Measurements from ENCODE around the gene LAMP1. TPM values are rescaled to one million over a fixed set of nuclear protein-coding genes. Genes with fewer than 3 reads are reported as not detected.

The LAMP1 gene
- total and polyA plus RNA-seq, 4 experiments from 2014 or later, result 20.5 to 126 (median 76.9) TPM

DNA sequence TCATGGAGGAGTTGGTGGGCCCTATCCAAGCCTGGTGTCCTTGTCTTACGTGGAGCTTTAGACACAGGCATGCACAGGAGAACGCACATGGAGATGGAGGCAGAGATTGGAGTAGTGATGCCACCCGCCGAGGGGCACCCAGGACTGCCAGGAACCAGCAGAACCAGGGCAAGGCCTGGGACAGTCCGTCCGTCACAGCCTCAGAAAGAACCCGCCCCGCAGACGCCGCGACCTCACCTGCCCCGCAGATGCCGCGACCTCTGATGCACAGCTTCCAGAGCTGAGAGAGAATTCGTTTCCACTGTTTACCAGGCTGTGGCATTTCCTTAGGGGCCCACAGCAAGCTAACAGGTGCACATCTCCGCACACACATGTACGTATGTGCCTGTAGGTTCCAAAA, 51.6 kb downstream of the LAMP1 start:
- no peak overlapping the region for H3K4me3 ChIP-seq (ENCODE audit: low read length in 2 of 2)
- Mint-ChIP-seq H3K4me3 (no peak overlapping the region), H3K9me3 (peaks cover 0 to 13% (median 7%) of the 10 kb centered on the region in 8 donors), H3K27ac (no peak overlapping the region), H3K27me3 (peaks cover 0 to 6% of the 10 kb centered on the region in 2 donors), H3K36me3 (peaks cover 0 to 3% of the 10 kb centered on the region in 2 donors), H3K4me1 (no peaks in the 10 kb centered on the region)
- ChIA-PET POLR2A (ENCODE audit: partially characterized antibody) (no interaction called here), CTCF (ENCODE audit: partially characterized antibody) (no interaction called here)
- no peaks in the 10 kb centered on the region for H3K9me3 ChIP-seq (ENCODE audit: control insufficient read depth in 1 of 2, low read length in 2 of 2)
- H3K27me3 ChIP-seq (ENCODE audit: insufficient read depth, low read length), result no peaks in the 10 kb centered on the region
- H3K4me1 ChIP-seq (ENCODE audit: insufficient read depth, low read length), result no peaks in the 10 kb centered on the region
- H3K36me3 ChIP-seq (ENCODE audit: insufficient read depth, low read length), result no peaks in the 10 kb centered on the region
- no peak overlapping the region for H3K27ac ChIP-seq (ENCODE audit: low read depth, low read length)
- intact Hi-C loops (cut with micrococcal nuclease), result no loop called here
- DNase-seq, result no peak

DNA sequence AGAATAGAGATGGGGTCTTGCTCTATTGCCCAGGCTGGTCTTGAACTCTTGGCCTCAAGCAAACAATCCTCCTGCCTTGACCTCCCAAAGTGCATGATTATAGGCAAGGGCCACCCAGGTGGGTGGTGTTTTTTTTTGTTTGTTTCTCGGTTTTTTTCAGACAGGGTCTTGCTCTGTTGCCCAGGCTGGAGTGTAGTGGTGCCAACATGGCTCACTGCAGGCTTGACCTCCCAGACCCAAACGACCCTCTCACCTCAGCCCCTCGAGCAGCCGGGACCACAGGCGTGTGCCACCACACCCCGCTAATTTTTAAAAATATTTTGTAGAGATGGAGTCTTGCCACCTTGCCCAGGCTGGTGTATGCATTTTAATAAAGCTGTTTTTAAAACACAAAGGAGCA, 52.0 kb downstream of the LAMP1 start:
- intact Hi-C loops (cut with micrococcal nuclease), result no loop called here
- Histone ChIP-seq H3K4me3 (ENCODE audit: low read length in 2 of 2) (no peak overlapping the region), H3K4me1 (ENCODE audit: insufficient read depth, low read length) (no peaks in the 10 kb centered on the region), H3K27me3 (ENCODE audit: insufficient read depth, low read length) (no peaks in the 10 kb centered on the region), H3K36me3 (ENCODE audit: insufficient read depth, low read length) (no peaks in the 10 kb centered on the region), H3K9me3 (ENCODE audit: control insufficient read depth in 1 of 2, low read length in 2 of 2) (no peaks in the 10 kb centered on the region), H3K27ac (ENCODE audit: low read depth, low read length) (no peak overlapping the region)
- no peaks in the 10 kb centered on the region for H3K4me1 Mint-ChIP-seq
- peaks cover 0 to 3% of the 10 kb centered on the region in 2 donors for H3K36me3 Mint-ChIP-seq
- H3K4me3 Mint-ChIP-seq, result no peak overlapping the region
- DNase-seq, result no peak
- H3K27me3 Mint-ChIP-seq, result peaks cover 0 to 6% of the 10 kb centered on the region in 2 donors
- no peak overlapping the region for H3K27ac Mint-ChIP-seq
- ChIA-PET POLR2A (ENCODE audit: partially characterized antibody) (no interaction called here), CTCF (ENCODE audit: partially characterized antibody) (no interaction called here)
- peaks cover 0 to 13% (median 7%) of the 10 kb centered on the region in 8 donors for H3K9me3 Mint-ChIP-seq

DNA sequence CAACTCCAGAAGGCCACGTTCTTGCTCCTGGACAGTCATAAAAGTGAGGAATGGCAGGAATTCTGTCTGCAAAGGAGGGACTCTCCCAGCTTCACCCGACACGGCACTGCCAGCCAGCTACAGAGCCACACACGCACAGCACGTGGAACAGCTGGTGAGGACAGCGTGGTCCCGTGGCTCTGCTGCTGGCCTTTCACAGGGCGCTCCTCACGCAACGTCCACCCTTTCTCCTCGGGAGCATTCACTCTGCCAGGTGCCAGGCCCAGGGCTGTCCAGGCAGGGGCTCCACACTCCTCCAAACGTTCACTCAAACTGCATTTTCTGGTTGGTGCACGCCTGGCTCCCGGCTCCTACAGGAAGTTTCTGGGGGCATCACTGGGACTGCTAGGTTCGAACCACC, 52.5 kb downstream of the LAMP1 start:
- DNase-seq, result no peak
- no peak overlapping the region for H3K4me3 ChIP-seq (ENCODE audit: low read length in 2 of 2)
- POLR2A ChIA-PET (ENCODE audit: partially characterized antibody), result no interaction called here
- CTCF ChIA-PET (ENCODE audit: partially characterized antibody), result no interaction called here
- no peaks in the 10 kb centered on the region for H3K36me3 ChIP-seq (ENCODE audit: insufficient read depth, low read length)
- Mint-ChIP-seq H3K27ac (no peak overlapping the region), H3K27me3 (peaks cover 0 to 6% of the 10 kb centered on the region in 2 donors), H3K36me3 (peaks cover 0 to 3% of the 10 kb centered on the region in 2 donors), H3K4me3 (no peak overlapping the region), H3K9me3 (peaks cover 0 to 13% (median 7%) of the 10 kb centered on the region in 8 donors), H3K4me1 (no peaks in the 10 kb centered on the region)
- no peak overlapping the region for H3K27ac ChIP-seq (ENCODE audit: low read depth, low read length)
- intact Hi-C loops (cut with micrococcal nuclease), result no loop called here
- no peaks in the 10 kb centered on the region for H3K27me3 ChIP-seq (ENCODE audit: insufficient read depth, low read length)
- H3K4me1 ChIP-seq (ENCODE audit: insufficient read depth, low read length), result no peaks in the 10 kb centered on the region
- no peaks in the 10 kb centered on the region for H3K9me3 ChIP-seq (ENCODE audit: control insufficient read depth in 1 of 2, low read length in 2 of 2)

DNA sequence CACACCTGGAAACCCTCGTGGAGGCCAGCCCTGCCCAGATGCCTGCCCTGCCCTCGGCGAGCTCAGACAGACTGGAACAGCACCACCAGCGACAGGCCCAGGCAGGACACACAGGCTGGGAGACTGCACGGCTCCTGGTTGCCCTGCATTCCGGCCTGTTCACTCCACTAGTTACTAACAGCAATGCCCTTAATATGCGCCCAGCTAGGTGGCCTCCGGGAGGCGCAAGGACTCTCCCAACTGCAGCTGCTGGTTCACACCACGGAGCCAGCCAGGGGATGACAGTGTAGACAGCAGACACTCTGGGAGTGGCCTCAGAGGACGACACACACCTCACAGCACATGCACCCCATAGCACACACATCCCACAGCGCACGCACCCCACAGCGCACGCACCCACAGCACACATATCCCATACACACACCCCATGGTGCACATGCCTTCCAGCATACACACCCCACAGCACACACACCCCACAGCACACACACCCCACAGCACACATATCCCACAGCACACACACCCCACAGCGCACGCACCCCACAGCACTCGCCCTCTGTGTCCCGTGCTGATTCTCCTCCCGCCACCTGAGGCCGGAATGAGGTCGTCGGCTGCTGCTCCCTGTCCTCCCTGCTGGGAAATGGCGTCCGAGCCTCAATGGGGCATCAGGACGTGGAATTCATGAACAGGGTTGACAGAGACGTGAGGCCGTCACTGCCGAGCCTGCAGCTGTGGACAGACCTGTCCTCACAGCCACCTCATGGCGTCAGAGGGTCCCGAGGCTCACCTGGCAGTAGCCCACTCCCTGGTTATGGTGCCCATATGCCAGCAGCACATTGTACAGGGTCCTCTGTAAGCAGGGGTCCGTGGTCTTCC, 53.3 kb downstream of the LAMP1 start:
- CTCF ChIA-PET (ENCODE audit: partially characterized antibody), result no interaction called here
- DNase-seq, result no peak

DNA sequence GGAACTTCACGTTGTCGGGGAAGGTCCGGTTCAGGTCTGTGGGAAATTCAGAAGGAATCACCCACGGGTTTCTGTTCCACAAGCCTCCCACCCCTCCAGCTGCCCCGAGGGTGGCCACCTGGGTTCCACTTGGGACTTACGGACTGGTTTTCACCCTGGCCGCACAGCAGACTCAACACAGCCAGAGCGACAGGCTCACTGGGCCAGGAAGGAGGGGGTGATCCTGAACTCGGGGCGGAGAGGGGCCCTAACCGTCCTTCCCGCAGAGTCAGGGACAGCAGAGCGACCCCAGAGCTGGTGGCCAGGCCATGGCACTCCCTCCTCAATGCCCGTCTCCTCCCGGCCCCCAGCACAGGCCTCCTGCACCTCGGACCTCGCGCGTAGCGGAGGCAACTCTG, 53.9 kb downstream of the LAMP1 start:
- no peaks in the 10 kb centered on the region for H3K4me1 Mint-ChIP-seq
- Histone ChIP-seq H3K36me3 (ENCODE audit: insufficient read depth, low read length) (no peaks in the 10 kb centered on the region), H3K27me3 (ENCODE audit: insufficient read depth, low read length) (no peaks in the 10 kb centered on the region), H3K4me1 (ENCODE audit: insufficient read depth, low read length) (no peaks in the 10 kb centered on the region), H3K27ac (ENCODE audit: low read depth, low read length) (no peak overlapping the region), H3K4me3 (ENCODE audit: low read length in 2 of 2) (no peak overlapping the region), H3K9me3 (ENCODE audit: control insufficient read depth in 1 of 2, low read length in 2 of 2) (no peaks in the 10 kb centered on the region)
- DNase-seq, result no peak
- H3K9me3 Mint-ChIP-seq, result peaks cover 0 to 4% (median 0%) of the 10 kb centered on the region in 8 donors
- ChIA-PET CTCF (ENCODE audit: partially characterized antibody) (no interaction called here), POLR2A (ENCODE audit: partially characterized antibody) (no interaction called here)
- H3K27ac Mint-ChIP-seq, result no peak overlapping the region
- no peak overlapping the region for H3K4me3 Mint-ChIP-seq
- intact Hi-C loops (cut with micrococcal nuclease), result no loop called here
- H3K27me3 Mint-ChIP-seq, result peaks cover 0 to 3% of the 10 kb centered on the region in 2 donors
- no peaks in the 10 kb centered on the region for H3K36me3 Mint-ChIP-seq

More for the DNA sequence above, 53.3 kb downstream of the LAMP1 start:
- Mint-ChIP-seq H3K36me3 (peaks cover 0 to 3% of the 10 kb centered on the region in 2 donors), H3K27me3 (peaks cover 0 to 6% of the 10 kb centered on the region in 2 donors), H3K4me3 (no peak overlapping the region), H3K27ac (no peak overlapping the region), H3K9me3 (peaks cover 0 to 9% (median 5%) of the 10 kb centered on the region in 8 donors), H3K4me1 (no peaks in the 10 kb centered on the region)
- Histone ChIP-seq H3K27ac (ENCODE audit: low read depth, low read length) (no peak overlapping the region), H3K4me3 (ENCODE audit: low read length in 2 of 2) (no peak overlapping the region), H3K36me3 (ENCODE audit: insufficient read depth, low read length) (no peaks in the 10 kb centered on the region), H3K9me3 (ENCODE audit: control insufficient read depth in 1 of 2, low read length in 2 of 2) (no peaks in the 10 kb centered on the region), H3K27me3 (ENCODE audit: insufficient read depth, low read length) (no peaks in the 10 kb centered on the region), H3K4me1 (ENCODE audit: insufficient read depth, low read length) (no peaks in the 10 kb centered on the region)
- intact Hi-C loops (cut with micrococcal nuclease), result no loop called here
- POLR2A ChIA-PET (ENCODE audit: partially characterized antibody), result no interaction called here

DNA sequence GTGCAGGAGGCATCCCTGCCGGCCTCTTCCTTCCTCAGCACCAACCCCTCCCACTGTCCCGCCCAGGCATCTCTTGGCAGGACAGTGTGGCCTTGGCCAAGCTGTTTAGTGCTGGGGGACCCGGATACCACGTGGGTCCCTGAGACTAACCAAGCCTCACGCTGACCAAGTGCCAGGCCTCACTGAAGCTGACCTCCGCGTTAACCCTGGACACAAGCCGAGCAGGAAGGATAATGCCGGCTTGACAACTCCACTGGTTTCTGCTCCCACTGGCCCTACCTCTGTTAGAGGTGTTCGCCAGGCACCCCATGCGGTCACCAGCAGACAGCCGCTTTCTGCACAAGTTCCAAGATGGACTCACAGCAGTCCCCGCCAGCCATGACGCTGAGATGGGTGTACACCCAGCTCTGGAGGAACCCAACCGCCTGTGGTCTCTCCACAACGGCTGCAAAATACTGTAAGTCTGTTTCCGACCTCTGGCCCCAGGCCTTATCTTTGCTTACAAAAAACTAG, 54.5 kb downstream of the LAMP1 start:
- H3K4me3 Mint-ChIP-seq, result no peak overlapping the region
- Histone ChIP-seq H3K4me3 (ENCODE audit: low read length in 2 of 2) (no peak overlapping the region), H3K27ac (ENCODE audit: low read depth, low read length) (no peak overlapping the region), H3K36me3 (ENCODE audit: insufficient read depth, low read length) (no peaks in the 10 kb centered on the region), H3K4me1 (ENCODE audit: insufficient read depth, low read length) (no peaks in the 10 kb centered on the region), H3K27me3 (ENCODE audit: insufficient read depth, low read length) (no peaks in the 10 kb centered on the region), H3K9me3 (ENCODE audit: control insufficient read depth in 1 of 2, low read length in 2 of 2) (no peaks in the 10 kb centered on the region)
- peaks cover 0 to 3% of the 10 kb centered on the region in 2 donors for H3K27me3 Mint-ChIP-seq
- DNase-seq, result no peak
- H3K9me3 Mint-ChIP-seq, result peaks cover 0 to 4% (median 0%) of the 10 kb centered on the region in 8 donors
- H3K36me3 Mint-ChIP-seq, result no peaks in the 10 kb centered on the region
- H3K27ac Mint-ChIP-seq, result no peak overlapping the region
- no peaks in the 10 kb centered on the region for H3K4me1 Mint-ChIP-seq
- POLR2A ChIA-PET (ENCODE audit: partially characterized antibody), result no interaction called here
- intact Hi-C loops (cut with micrococcal nuclease), result no loop called here
- CTCF ChIA-PET (ENCODE audit: partially characterized antibody), result no interaction called here

DNA sequence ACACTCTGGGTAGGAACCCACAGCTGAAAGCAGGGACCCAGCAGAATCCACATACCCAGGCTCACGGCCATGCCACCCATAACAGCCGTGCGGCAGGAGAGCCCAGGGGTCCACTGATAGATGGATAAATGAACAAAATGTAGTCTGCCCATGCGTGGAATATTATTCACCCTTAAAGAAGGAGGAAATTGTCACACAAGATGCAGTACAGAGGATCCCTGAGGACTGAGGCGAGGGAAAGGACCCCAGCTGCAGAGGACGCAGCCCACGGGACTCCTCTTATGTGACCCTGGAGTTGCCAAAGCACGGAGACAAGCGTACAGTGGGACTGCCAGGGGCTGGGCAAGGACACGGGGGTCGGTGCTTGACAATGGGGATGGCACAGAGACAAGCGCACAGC, 56.2 kb downstream of the LAMP1 start:
- intact Hi-C loops (cut with micrococcal nuclease), result no loop called here
- CTCF ChIA-PET (ENCODE audit: partially characterized antibody), result no interaction called here
- H3K4me1 Mint-ChIP-seq, result no peaks in the 10 kb centered on the region
- H3K4me1 ChIP-seq (ENCODE audit: insufficient read depth, low read length), result no peaks in the 10 kb centered on the region
- no peaks in the 10 kb centered on the region for H3K36me3 ChIP-seq (ENCODE audit: insufficient read depth, low read length)
- H3K9me3 ChIP-seq (ENCODE audit: control insufficient read depth in 1 of 2, low read length in 2 of 2), result no peaks in the 10 kb centered on the region
- no peaks in the 10 kb centered on the region for H3K27me3 ChIP-seq (ENCODE audit: insufficient read depth, low read length)
- H3K27ac ChIP-seq (ENCODE audit: low read depth, low read length), result no peak overlapping the region
- no peaks in the 10 kb centered on the region for H3K36me3 Mint-ChIP-seq
- no peak overlapping the region for H3K4me3 ChIP-seq (ENCODE audit: low read length in 2 of 2)
- peaks cover 0 to 4% (median 0%) of the 10 kb centered on the region in 8 donors for H3K9me3 Mint-ChIP-seq
- POLR2A ChIA-PET (ENCODE audit: partially characterized antibody), result no interaction called here
- no peak overlapping the region for H3K4me3 Mint-ChIP-seq
- peaks cover under 1 to 3% of the 10 kb centered on the region in 2 donors for H3K27me3 Mint-ChIP-seq
- H3K27ac Mint-ChIP-seq, result no peak overlapping the region
- no peak for DNase-seq

Data from CD4-positive, alpha-beta memory T cell (primary cell).